ENCODE results near the gene CSRP1. TPM values are rescaled to one million over a fixed set of nuclear protein-coding genes. Genes with fewer than 3 reads are reported as not detected.
A peak's percentile ranks its signal among the peaks of the same experiment; 100 is the strongest.

Gene CSRP1
- polyA plus RNA-seq, 5 donors: 218 to 352 (median 252) TPM

DNA sequence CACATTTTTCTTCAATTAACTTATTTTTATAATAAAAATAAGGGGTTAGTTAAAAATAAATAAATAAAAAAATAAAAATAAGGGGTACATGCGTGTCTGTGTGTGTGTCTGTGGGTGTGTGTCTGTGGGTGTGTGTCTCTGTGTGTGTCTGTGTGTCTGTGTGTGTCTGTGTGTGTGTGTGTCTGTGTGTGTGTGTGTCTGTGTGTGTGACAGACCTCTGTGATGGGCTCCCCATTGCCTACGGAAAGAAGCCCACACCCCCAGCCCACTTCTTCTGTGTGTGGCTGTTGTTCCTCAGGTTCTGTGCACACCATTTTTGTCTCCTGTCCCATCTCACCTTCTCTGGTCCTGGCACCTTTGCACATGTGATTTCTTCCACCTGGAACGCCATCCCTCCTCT, 47.9 kb downstream of the CSRP1 start:
- DNase-seq: no peak

- no peak for DNase-seq
Measured at GRCh38 chr1:201457508-201457960, 49.4 kb downstream of the CSRP1 start.

GRCh38 chr1:201456499-201457309, 50.2 kb downstream of the CSRP1 start:
- DNase-seq: peak; percentile 69 to 76

- no peak for DNase-seq
Measured at GRCh38 chr1:201455098-201455497, 51.8 kb downstream of the CSRP1 start.

DNA sequence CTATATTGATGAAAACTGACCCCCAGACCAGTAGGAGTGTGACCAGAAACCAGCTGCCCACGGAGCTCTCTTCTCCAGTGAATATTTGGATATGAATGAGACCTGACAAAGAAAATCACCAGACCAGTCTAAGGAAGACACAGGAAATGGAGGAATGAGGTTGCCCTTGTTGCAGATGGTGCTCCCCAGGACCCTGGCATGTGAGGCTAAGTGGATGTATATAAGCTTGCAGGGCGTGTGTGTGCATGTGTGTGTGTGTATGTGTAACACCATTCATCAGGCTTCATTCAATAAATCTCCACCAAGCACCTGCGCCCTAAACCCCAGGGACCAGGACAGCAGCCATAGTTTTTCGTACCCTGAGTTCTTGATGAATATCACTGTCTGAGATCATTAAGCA, 52.3 kb downstream of the CSRP1 start:
- DNase-seq: no peak

- no peak for DNase-seq
Measured at GRCh38 chr1:201452866-201453265, 54.1 kb downstream of the CSRP1 start.

DNA sequence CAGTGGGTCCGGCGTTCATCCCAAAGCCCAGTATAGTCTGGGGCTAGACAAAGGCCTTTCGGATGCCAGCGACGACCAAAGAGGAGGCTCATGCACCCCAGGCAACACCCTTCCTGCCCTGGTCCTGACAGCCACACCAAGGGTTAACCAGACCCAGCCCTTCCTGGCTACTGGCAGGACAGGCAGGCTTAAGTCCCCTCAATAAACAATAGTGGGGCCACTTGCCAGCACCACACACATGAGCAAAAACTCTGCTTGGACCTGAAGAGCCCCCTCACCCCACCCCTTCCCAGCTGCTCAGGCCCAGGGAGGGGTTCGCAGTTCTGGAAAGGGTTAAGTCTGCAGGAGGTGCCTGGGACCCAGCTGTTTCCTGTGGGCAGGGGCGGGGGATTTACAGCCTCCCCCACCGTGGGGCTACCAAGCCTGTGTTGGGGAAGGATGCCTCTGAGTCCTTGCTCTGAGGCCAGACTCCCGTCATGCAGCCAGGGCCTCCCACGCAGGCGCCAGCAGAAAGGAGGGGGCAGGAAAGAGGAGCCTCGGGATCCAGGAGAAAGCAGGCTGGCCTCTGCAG, 56.1 kb downstream of the CSRP1 start:
- DNase-seq: peak; percentile 74 to 79

DNA sequence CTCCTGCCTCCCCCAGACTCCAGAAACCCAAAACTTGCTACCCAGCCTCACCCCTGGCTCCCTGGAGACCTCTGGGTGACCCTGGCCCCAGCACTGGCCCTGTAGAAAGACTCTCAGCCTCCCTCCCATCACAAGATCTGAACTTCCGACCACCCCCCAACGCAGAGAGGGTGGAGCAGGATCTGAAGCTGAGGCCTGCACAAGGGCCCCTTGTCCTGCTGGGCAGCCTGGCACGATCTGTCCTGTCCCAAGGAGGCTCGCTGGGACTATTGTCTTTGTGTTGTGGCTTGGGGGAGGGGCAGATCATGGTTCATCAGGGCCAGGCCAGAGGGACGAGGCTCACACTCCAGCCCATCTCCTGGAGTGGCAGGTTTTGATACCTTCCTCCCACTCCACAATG, 57.9 kb downstream of the CSRP1 start:
- DNase-seq: no peak

GRCh38 chr1:201447903-201448871, 58.7 kb downstream of the CSRP1 start:
- peak; percentile 41 to 46 for DNase-seq

- no peak for DNase-seq
Measured at GRCh38 chr1:201445310-201445709, 61.6 kb downstream of the CSRP1 start.

GRCh38 chr1:201444792-201445191, 62.1 kb downstream of the CSRP1 start:
- no peak for DNase-seq

DNA sequence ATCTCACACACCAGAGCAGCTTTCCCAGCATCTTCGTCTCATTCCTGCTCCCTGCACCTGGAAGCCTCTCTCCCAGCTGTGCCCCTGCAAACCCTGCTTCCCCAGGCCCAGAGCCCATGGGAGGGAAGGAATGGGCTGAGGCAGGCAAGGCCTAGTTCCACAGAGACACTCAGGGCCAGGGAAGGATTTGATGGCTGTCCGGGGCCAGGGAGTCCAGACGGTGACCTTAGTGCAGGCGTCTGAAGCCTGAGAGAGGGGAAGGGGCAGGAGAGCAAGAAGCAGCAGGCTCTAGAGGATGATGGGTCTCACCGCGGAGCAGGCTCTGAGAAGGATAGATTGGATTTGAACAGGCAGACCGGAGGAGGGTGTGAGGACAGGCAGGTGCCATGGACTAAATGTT, 63.2 kb downstream of the CSRP1 start:
- no peak for DNase-seq

- DNase-seq: no peak
Measured at GRCh38 chr1:201436969-201437368, 70.0 kb downstream of the CSRP1 start.

DNA sequence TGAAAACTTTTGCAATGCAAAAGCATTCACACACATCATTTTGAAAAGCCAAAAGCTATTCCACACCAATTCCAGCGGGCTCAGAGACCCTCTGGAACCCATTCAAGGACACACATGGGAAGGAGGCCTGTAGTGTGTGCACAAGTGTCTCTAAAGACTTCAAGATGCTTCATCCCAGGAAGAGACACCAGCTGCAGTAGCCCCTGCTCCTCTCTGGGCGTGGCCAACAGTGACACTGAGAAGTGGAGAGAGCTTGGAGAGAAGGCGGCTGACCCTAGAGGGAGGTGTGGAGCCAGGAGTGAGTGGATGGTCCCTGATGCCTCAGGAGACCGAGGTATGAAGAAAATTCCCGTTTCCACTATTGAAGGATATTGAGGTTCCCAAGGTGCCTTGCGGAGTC, 70.5 kb downstream of the CSRP1 start:
- DNase-seq: peak; percentile 14 to 29

DNA sequence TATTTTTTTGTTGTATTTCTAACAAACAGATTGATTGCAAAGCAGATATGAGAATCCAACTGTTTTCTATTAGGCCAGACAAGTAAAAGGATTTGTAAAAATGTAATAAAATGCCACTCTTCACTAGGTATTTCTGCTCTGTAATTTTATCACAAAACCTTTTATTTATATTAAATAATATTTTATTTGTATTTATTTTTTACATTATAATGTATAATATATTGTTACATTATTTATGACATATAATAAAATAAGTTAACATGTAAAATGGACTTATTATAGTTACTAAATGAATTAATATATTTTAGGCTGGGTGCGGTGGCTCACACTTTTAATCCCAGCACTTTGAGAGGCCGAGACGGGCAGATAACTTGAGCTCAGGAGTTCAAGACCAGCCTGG, 72.7 kb downstream of the CSRP1 start:
- no peak for DNase-seq

GRCh38 chr1:201433609-201434008, 73.3 kb downstream of the CSRP1 start:
- no peak for DNase-seq

Other genes starting within 250 kb of the CSRP1 start
- under 1 TPM; 0.10 to 0.51 (median 0.18) TPM for gene PKP1, start 223.6 kb downstream of the CSRP1 start, polyA plus RNA-seq (ENCODE audit: insufficient read depth in 1 of 5, insufficient read length in 5 of 5, low replicate concordance in 1 of 5)
- 10 to 100 TPM in 1 of 5 donors, 1 to 10 TPM in 4; 2.9 to 40.9 (median 4.8) TPM for gene TNNT2, start 129.4 kb downstream of the CSRP1 start, polyA plus RNA-seq (ENCODE audit: insufficient read depth in 1 of 5, insufficient read length in 5 of 5, low replicate concordance in 1 of 5)
- 10 to 100 TPM in 3 of 5 donors, 1 to 10 TPM in 2; 9.1 to 14.5 (median 11.2) TPM for gene LAD1, start 107.8 kb downstream of the CSRP1 start, polyA plus RNA-seq (ENCODE audit: insufficient read depth in 1 of 5, insufficient read length in 5 of 5, low replicate concordance in 1 of 5)
- gene TNNI1, start 85.4 kb downstream of the CSRP1 start, polyA plus RNA-seq (ENCODE audit: insufficient read depth in 1 of 5, insufficient read length in 5 of 5, low replicate concordance in 1 of 5): 10 to 100 TPM in 1 of 5 donors, 1 to 10 TPM in 2, under 1 TPM in 2; 0.46 to 78.1 (median 1.8) TPM
- gene PHLDA3, start 37.9 kb downstream of the CSRP1 start, polyA plus RNA-seq (ENCODE audit: insufficient read depth in 1 of 5, insufficient read length in 5 of 5, low replicate concordance in 1 of 5): 10 to 100 TPM; 11.6 to 25.6 (median 14.0) TPM
- 10 to 100 TPM; 16.9 to 22.4 (median 19.8) TPM for gene NAV1, start 32.0 kb upstream of the CSRP1 start, polyA plus RNA-seq (ENCODE audit: insufficient read depth in 1 of 5, insufficient read length in 5 of 5, low replicate concordance in 1 of 5)

All from right lung (tissue), 5 donors.